GM12801 (cell line): Measurements from ENCODE around the gene TMCC2.

Source experiments
- CTCF ChIP-seq: IDR thresholded peaks from one replicate; pipeline ENCODE4 v1.5.1; 2011; ENCODE audit warnings: control low read depth; ENCODE audit not compliant: insufficient read length; ENCODE audit errors: extremely low read depth

Gene TMCC2

GRCh38 chr1:205229916-205230700 lies 2.4 kb downstream of the TMCC2 start:
- TF ChIP-seq CTCF: no peak

GRCh38 chr1:205230982-205231381 lies 3.2 kb downstream of the TMCC2 start:
- TF ChIP-seq CTCF: no peak

GRCh38 chr1:205232127-205232820 lies 4.5 kb downstream of the TMCC2 start:
- no peak for TF ChIP-seq CTCF

- TF ChIP-seq CTCF: no peak
These were observed 5.2 kb downstream of the TMCC2 start for GRCh38 chr1:205232945-205233397.

- TF ChIP-seq CTCF: no peak
These were observed 8.2 kb downstream of the TMCC2 start for GRCh38 chr1:205235951-205236350.

- TF ChIP-seq CTCF: no peak
These were observed 8.8 kb downstream of the TMCC2 start for GRCh38 chr1:205236526-205236925.

- TF ChIP-seq CTCF: no peak
These were observed 9.3 kb downstream of the TMCC2 start for GRCh38 chr1:205236951-205237475.
